ENCODE results near the gene HOXB6.

GRCh38 chr17:48627118-48627597, 22.4 kb upstream of the HOXB6 start:
- TF ChIP-seq EZH2 (IDR thresholded peaks at IDR 0.05) (no peak), FOXP2 (optimal IDR thresholded peaks at IDR 0.05; ENCODE audit: control extremely low read depth, extremely low read length, insufficient read depth) (no peak), POLR2AphosphoS5 (IDR thresholded peaks at IDR 0.05; ENCODE audit: borderline replicate concordance, low read depth, low read length) (no peak)

Measured in SK-N-MC (cell line).